HepG2 (cell line): ENCODE data around the gene NCOA6. TPM values are rescaled to one million over a fixed set of nuclear protein-coding genes. Genes with fewer than 3 reads are reported as not detected.

Experiments
- ATAC-seq: fragments of 200-7000 bp; cut with Tn5 transposase; 3 replicates; pipeline ENCODE4 v1.9.1; 2020; ENCODE audit warnings: mild to moderate bottlenecking, moderate library complexity
- BruUV-seq: library from RNA; stranded (reverse); fragments of 400-500 nt; replicated peaks from 2 replicates; lab custom pipeline; 2021; lab: Mats Ljungman, UMichigan
- CTCF ChIA-PET: fragments of 300-600 bp; formaldehyde crosslinking; extraction: SDS; loops from one replicate; lab custom pipeline; 2021; ENCODE audit warnings: low total read pairs, inconsistent platforms, low intra/inter-chr PET ratio; lab: Yijun Ruan, JAX
- POLR2A ChIA-PET: fragments of 350-600 bp; sonication (Branson Sonifier 250); formaldehyde crosslinking; loops from one replicate; lab custom pipeline; 2020; ENCODE audit warnings: antibody characterized with exemption, inconsistent platforms; lab: Yijun Ruan, JAX
- DNase-seq: peaks from one replicate; pipeline ENCODE4 v3.0.0-alpha.2; 2015; ENCODE audit warnings: low spot score
- FAIRE-seq: peaks from 3 replicates; lab custom pipeline; 2011; peaks lifted over from hg19 to GRCh38; lab: Jason Lieb, UNC
- H2AFZ ChIP-seq: one replicate; pipeline ENCODE4 v1.6.1; 2011; ENCODE audit warnings: low read length, inconsistent platforms
- H3K27ac ChIP-seq: fragments of 300-600 bp; 3 replicates; pipeline ENCODE4 v1.8.0; 2011; ENCODE audit warnings: mixed run types, mild to moderate bottlenecking, mixed read lengths, low read length, inconsistent platforms; ENCODE audit not compliant: insufficient read depth; ENCODE audit errors: extremely low read length
- H3K27me3 ChIP-seq, 2 experiments: fragments of 200-600 bp in 1 of 2; 2 replicates in 1 of 2; 3 replicates in 1 of 2; pipeline versions ENCODE4 v1.6.0 to v1.8.0; 2011; ENCODE audit warnings: low read length in 2 of 2, mild to moderate bottlenecking in 2 of 2, moderate library complexity in 2 of 2, inconsistent platforms in 1 of 2; ENCODE audit not compliant: insufficient read depth in 2 of 2, control insufficient read depth in 1 of 2
- H3K36me3 ChIP-seq, 2 experiments: fragments of 200-600 bp in 1 of 2; replicated peaks in 1 of 2; 2 replicates in 1 of 2; 3 replicates in 1 of 2; pipeline versions ENCODE4 v1.5.1 to v1.8.0; 2011; ENCODE audit warnings: low read length in 2 of 2, inconsistent platforms in 1 of 2; ENCODE audit not compliant: insufficient read depth in 2 of 2, control insufficient read depth in 1 of 2
- H3K4me1 ChIP-seq: 2 replicates; pipeline ENCODE4 v1.5.1; 2012; ENCODE audit warnings: low read length, inconsistent platforms; ENCODE audit not compliant: insufficient read depth
- H3K4me2 ChIP-seq: 2 replicates; pipeline ENCODE4 v1.6.0; 2011; ENCODE audit warnings: low read depth, low read length, inconsistent platforms
- H3K4me3 ChIP-seq, 3 experiments: fragments of 200-600 bp in 1 of 3; sonication (generic), shearing (Covaris generic) in 1 of 3; replicated peaks in 1 of 3; 2 replicates each; pipeline ENCODE4 v1.5.1; 2011 to 2016; ENCODE audit warnings: low read length in 3 of 3, inconsistent platforms in 2 of 3, low read depth in 2 of 3, mild to moderate bottlenecking in 2 of 3, control low read depth in 1 of 3, mixed read lengths in 1 of 3; ENCODE audit not compliant: insufficient read depth in 1 of 3
- H3K79me2 ChIP-seq: one replicate; pipeline ENCODE4 v1.6.1; 2011; ENCODE audit warnings: low read length, inconsistent platforms; ENCODE audit not compliant: insufficient read depth
- H3K9ac ChIP-seq: 2 replicates; pipeline ENCODE4 v1.6.0; 2011; ENCODE audit warnings: mild to moderate bottlenecking, low read depth, low read length, inconsistent platforms; ENCODE audit not compliant: insufficient read depth
- H3K9me3 ChIP-seq: 2 replicates; pipeline ENCODE4 v1.5.1; 2012; ENCODE audit warnings: mild to moderate bottlenecking, low read length
- H4K20me1 ChIP-seq: 2 replicates; pipeline ENCODE4 v1.6.0; 2011; ENCODE audit warnings: inconsistent platforms, mild to moderate bottlenecking, low read length, moderate library complexity; ENCODE audit not compliant: insufficient read depth
- ATF4 ChIP-seq, 2 experiments: fragments of 450-650 bp in 1 of 2; sonication (generic) in 1 of 2; formaldehyde crosslinking; IDR thresholded peaks; 2 replicates each; pipeline versions ENCODE4 v1.5.0 to v1.8.0; 2020 to 2022; ENCODE audit warnings: mild to moderate bottlenecking in 1 of 2, missing genetic modification reagents in 1 of 2
- ATF7 ChIP-seq, 2 experiments: fragments of 450-650 bp in 1 of 2; sonication (generic) in 1 of 2; formaldehyde crosslinking in 1 of 2; IDR thresholded peaks; 2 replicates each; pipeline versions ENCODE4 v1.4.0 to v1.6.1; 2016 to 2020; ENCODE audit warnings: antibody characterized with exemption in 1 of 2, mild to moderate bottlenecking in 1 of 2, missing genetic modification reagents in 1 of 2
- CEBPB ChIP-seq: IDR thresholded peaks from 2 replicates; pipeline ENCODE4 v1.6.1; 2011; ENCODE audit warnings: low read depth, low read length, improper control_type of control experiment, borderline replicate concordance
- CEBPG ChIP-seq: IDR thresholded peaks from 2 replicates; pipeline ENCODE4 v1.6.1; 2016
- CHD2 ChIP-seq: IDR thresholded peaks from 2 replicates; pipeline ENCODE4 v1.6.1; 2011; ENCODE audit warnings: low read depth, low read length, improper control_type of control experiment
- CREB1 ChIP-seq, 2 experiments: fragments of 450-650 bp in 1 of 2; IDR thresholded peaks; 2 replicates each; pipeline ENCODE4 v1.6.1; 2016 to 2017; ENCODE audit warnings: control low read depth in 1 of 2, mild to moderate bottlenecking in 1 of 2, missing compliant biosample characterization in 1 of 2, missing genetic modification characterization in 1 of 2
- ELF1 ChIP-seq: sonication (generic); formaldehyde crosslinking; IDR thresholded peaks from 2 replicates; pipeline ENCODE4 v1.4.0; 2020; ENCODE audit warnings: missing genetic modification reagents
- FLYWCH1 ChIP-seq: sonication (generic); formaldehyde crosslinking; IDR thresholded peaks from 2 replicates; pipeline ENCODE4 v1.8.1; 2023; ENCODE audit warnings: mild to moderate bottlenecking, missing genetic modification reagents
- GATAD2A ChIP-seq: IDR thresholded peaks from 2 replicates; pipeline ENCODE4 v1.6.1; 2016
- MED8 ChIP-seq: sonication (generic); formaldehyde crosslinking; IDR thresholded peaks from 2 replicates; pipeline ENCODE4 v1.8.1; 2023; ENCODE audit warnings: mild to moderate bottlenecking, missing genetic modification reagents; ENCODE audit not compliant: insufficient replicate concordance
- MEIS1 ChIP-seq: sonication (generic); formaldehyde crosslinking; IDR thresholded peaks from 2 replicates; pipeline ENCODE4 v1.9.0; 2021; ENCODE audit warnings: mild to moderate bottlenecking, missing genetic modification reagents, moderate library complexity, borderline replicate concordance
- PRPF4 ChIP-seq: fragments of 200-400 bp; formaldehyde crosslinking; IDR thresholded peaks from 2 replicates; pipeline ENCODE4 v1.6.1; 2016; ENCODE audit warnings: low read length, low read depth; ENCODE audit not compliant: poor library complexity, severe bottlenecking
- RBAK ChIP-seq: sonication (generic); formaldehyde crosslinking; IDR thresholded peaks from 2 replicates; pipeline ENCODE4 v1.5.1; 2020; ENCODE audit warnings: mild to moderate bottlenecking, missing genetic modification reagents
- ZBTB21 ChIP-seq: sonication (generic); formaldehyde crosslinking; IDR thresholded peaks from 2 replicates; pipeline ENCODE4 v1.4.0; 2020; ENCODE audit warnings: missing genetic modification reagents
- ZEB1 ChIP-seq: IDR thresholded peaks from 2 replicates; pipeline ENCODE4 v1.6.1; 2012; ENCODE audit warnings: mild to moderate bottlenecking, low read depth, inconsistent platforms; ENCODE audit not compliant: insufficient replicate concordance
- ZMYM2 ChIP-seq: sonication (generic); formaldehyde crosslinking; IDR thresholded peaks from 2 replicates; pipeline ENCODE4 v1.8.0; 2022; ENCODE audit warnings: mild to moderate bottlenecking, missing genetic modification reagents
- ZNF205 ChIP-seq: IDR thresholded peaks from 2 replicates; pipeline ENCODE4 v1.6.1; 2018; ENCODE audit warnings: missing biosample characterization, missing genetic modification reagents
- in situ Hi-C: cut with HindIII; loops from 2 replicates; pipeline ENCODE4 v1.10.0; 2017; ENCODE audit warnings: low pct_unique_long_range_greater_than_20kb; ENCODE audit not compliant: extremely low pct_ligation_motif_present
- intact Hi-C: fragments of 100-400 bp; cut with micrococcal nuclease; formaldehyde crosslinking; loops from one replicate; pipeline ENCODE4 v1.10.0; 2022; ENCODE audit not compliant: unreplicated experiment
- polyA plus RNA-seq, 8 experiments: library from polyadenylated mRNA; depleted of rRNA in 3 of 8; stranded (reverse) in 7 of 8; unstranded in 1 of 8; fragments of >200 nt; fragmentation: Illumina TruSeq in 4 of 8; extraction: Trizol in 4 of 8; gene quantifications; 2 replicates each; pipeline versions ENCODE4 v1.2.1 to v1.2.3, GENCODE V29; 2011 to 2016; ENCODE audit warnings: low read depth in 4 of 8, missing spikeins in 1 of 8, mixed read lengths in 1 of 8; ENCODE audit not compliant: insufficient read depth in 1 of 8
- total RNA-seq, 5 experiments: library from RNA; depleted of rRNA; stranded (reverse); fragments of >200 nt; fragmentation: Illumina TruSeq; extraction: Trizol; gene quantifications; 2 replicates each; pipeline ENCODE4 v1.2.3, GENCODE V29; 2016; ENCODE audit warnings: low read depth in 1 of 5

The NCOA6 gene
- total and polyA plus RNA-seq, 2 of the 13 experiments (the other 11 are each of a cell fraction or from before 2014, with no cell fraction given), result 11.2 to 29.3 TPM

- TF ChIP-seq MED8 (CRISPR knock-in tag) (no peak), RBAK (no peak), MEIS1 (CRISPR knock-in tag) (no peak), ZEB1 (no peak), ZMYM2 (no peak), FLYWCH1 (CRISPR knock-in tag) (no peak)
Measured at GRCh38 chr20:34683667-34684066, 141.8 kb downstream of the NCOA6 start (continued).

- H3K9me3 ChIP-seq, result no peaks in the 10 kb centered on the region
- ATAC-seq (no peak), FAIRE-seq (no peak), DNase-seq (no peak)
- peaks cover 0 to 4% of the 10 kb centered on the region in 2 experiments; a peak in 1 of 5 replicates for H3K27me3 ChIP-seq
- in situ Hi-C loops (no loop called here), intact Hi-C loops (no loop called here)
- no peak overlapping the region for H2AFZ ChIP-seq
- TF ChIP-seq CEBPG (CRISPR knock-in tag) (peak; percentile 88), ZNF205 (CRISPR knock-in tag) (peak; percentile 94), ZBTB21 (peak; percentile 53; the same call in 1 of the 2 replicates), GATAD2A (CRISPR knock-in tag) (peak; percentile 59; the same call in 1 of the 2 replicates), ATF4 (CRISPR knock-in tag; IDR thresholded peaks at IDR 0.05) (peak; percentile 89 to 96; a peak in 3 of 4 replicates), ELF1 (CRISPR knock-in tag) (no peak), CHD2 (no peak), CEBPB (peak; percentile 96), ATF7 (IDR thresholded peaks at IDR 0.05) (peak; percentile 93), ATF7 (CRISPR knock-in tag; IDR thresholded peaks at IDR 0.05) (no peak), ZMYM2 (no peak), PRPF4 (no peak), CREB1 (IDR thresholded peaks at IDR 0.05) (peak; percentile 22; the same call in 1 of the 2 replicates), CREB1 (CRISPR knock-in tag; IDR thresholded peaks at IDR 0.05) (peak; percentile 25; the same call in 1 of the 2 replicates)
- no peak overlapping the region for H3K9ac ChIP-seq
- H3K4me2 ChIP-seq, result no peak overlapping the region
- no peaks in the 10 kb centered on the region for H3K36me3 ChIP-seq
- CTCF ChIA-PET, result no interaction called here
- no TSS peak for BruUV-seq
- POLR2A ChIA-PET, result interaction anchor here (1.5 to 3.6 kb wide), 3 partner anchors 22 to 27 kb away, joined by 3 to 17 read pairs (median 6); partner anchors contain the start of gene TP53INP2
- no peak overlapping the region for H3K27ac ChIP-seq
- H3K4me1 ChIP-seq, result peaks cover 23% of the 10 kb centered on the region
- H3K4me3 ChIP-seq, result no peak overlapping the region
- peaks cover 8% of the 10 kb centered on the region for H3K79me2 ChIP-seq
- peaks cover 3% of the 10 kb centered on the region; the same call in 1 of the 2 replicates for H4K20me1 ChIP-seq
Measured at GRCh38 chr20:34680586-34681175, 144.8 kb downstream of the NCOA6 start.
